ENCODE data around the gene C10orf90.

DNA sequence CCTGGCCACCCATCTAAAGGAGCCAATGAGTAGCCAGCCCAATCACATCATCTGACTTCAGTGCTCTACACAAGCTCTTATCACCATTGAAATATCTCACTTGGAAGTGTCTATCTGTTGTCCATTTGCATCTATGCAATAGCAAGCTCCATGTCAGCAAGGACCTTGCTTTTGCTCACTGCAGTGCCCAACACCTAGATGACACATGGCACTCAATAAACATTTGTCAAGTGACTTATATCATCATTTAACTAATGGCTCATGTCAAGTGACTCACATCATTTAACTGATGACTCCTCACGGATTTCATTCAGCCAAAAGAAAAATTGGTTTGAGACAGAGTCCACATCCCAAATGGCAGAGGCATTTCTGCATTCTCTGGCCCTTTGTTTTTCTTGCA, 189.3 kb downstream of the C10orf90 start:
- no peak for TF ChIP-seq POLR2A (IDR thresholded peaks at IDR 0.05; ENCODE audit: extremely low read depth, insufficient read length)
- no peak for TF ChIP-seq CTCF (IDR thresholded peaks at IDR 0.05; ENCODE audit: low read depth, low read length)
- no peak for TF ChIP-seq MAX (IDR thresholded peaks at IDR 0.05; ENCODE audit: low read depth, low read length)
